ENCODE results near the gene ARHGAP32. TPM values are rescaled to one million over a fixed set of nuclear protein-coding genes. Genes with fewer than 3 reads are reported as not detected.

The ARHGAP32 gene
- total RNA-seq, 3 donors from 2014 or later: 19.8 to 56.6 (median 37.4) TPM

DNA sequence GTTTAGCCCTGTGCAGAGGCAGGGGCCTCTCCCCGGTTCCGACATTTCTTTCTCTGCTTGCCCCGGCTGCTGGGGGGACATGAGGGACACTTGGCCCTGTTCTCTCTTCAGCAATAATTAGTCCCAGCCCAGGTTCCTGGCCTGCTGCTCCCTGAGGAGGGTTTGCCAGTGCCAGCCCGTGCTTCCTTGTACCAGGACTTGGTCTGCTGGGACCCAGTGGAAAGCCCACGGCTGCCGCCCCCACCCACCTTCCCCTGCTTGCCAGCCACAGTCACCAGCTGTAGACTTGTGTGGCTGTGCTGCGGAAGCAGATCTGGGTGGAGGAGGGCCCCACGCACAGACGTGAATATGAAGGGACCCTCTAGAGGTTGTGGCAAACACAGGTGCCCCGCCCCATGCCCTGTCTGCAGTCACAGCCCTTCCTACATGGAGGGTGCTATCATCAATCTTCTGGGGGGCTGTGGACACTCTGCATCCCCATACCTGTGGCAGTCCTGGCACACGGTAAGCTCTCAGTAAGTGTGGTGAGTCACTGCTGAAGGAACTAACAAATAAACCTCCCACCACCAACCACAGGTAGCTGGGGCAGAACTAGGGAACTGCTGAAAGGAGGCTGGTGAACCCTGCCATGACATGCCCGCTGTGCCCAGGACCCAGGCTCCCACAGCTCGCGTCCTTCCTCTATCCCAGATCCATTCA, 250.4 kb downstream of the ARHGAP32 start:
- Histone ChIP-seq H3K27ac (peak overlapping the region; percentile 76 to 80), H3K36me3 (no peaks in the 10 kb centered on the region), H3K9me3 (no peaks in the 10 kb centered on the region), H3K27me3 (peaks cover 0 to 28% of the 10 kb centered on the region in 2 donors), H3K4me3 (no peak overlapping the region), H3K4me1 (no peaks in the 10 kb centered on the region)
- intact Hi-C loops (cut with DNase I; ENCODE audit: low total_unique reads): loop anchor here (5.0 kb wide), 1 partner anchor 1154 kb away; no protein-coding TSS in a partner anchor
- TF ChIP-seq, protein P1, sequence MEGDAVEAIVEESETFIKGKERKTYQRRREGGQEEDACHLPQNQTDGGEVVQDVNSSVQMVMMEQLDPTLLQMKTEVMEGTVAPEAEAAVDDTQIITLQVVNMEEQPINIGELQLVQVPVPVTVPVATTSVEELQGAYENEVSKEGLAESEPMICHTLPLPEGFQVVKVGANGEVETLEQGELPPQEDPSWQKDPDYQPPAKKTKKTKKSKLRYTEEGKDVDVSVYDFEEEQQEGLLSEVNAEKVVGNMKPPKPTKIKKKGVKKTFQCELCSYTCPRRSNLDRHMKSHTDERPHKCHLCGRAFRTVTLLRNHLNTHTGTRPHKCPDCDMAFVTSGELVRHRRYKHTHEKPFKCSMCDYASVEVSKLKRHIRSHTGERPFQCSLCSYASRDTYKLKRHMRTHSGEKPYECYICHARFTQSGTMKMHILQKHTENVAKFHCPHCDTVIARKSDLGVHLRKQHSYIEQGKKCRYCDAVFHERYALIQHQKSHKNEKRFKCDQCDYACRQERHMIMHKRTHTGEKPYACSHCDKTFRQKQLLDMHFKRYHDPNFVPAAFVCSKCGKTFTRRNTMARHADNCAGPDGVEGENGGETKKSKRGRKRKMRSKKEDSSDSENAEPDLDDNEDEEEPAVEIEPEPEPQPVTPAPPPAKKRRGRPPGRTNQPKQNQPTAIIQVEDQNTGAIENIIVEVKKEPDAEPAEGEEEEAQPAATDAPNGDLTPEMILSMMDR (IDR thresholded peaks at IDR 0.05): no peak
- TF ChIP-seq POLR2AphosphoS5 (IDR thresholded peaks at IDR 0.05): no peak
- TF ChIP-seq POLR2A (IDR thresholded peaks at IDR 0.05): no peak
- no peak for DNase-seq (ENCODE audit: low spot score in 2 of 2)

DNA sequence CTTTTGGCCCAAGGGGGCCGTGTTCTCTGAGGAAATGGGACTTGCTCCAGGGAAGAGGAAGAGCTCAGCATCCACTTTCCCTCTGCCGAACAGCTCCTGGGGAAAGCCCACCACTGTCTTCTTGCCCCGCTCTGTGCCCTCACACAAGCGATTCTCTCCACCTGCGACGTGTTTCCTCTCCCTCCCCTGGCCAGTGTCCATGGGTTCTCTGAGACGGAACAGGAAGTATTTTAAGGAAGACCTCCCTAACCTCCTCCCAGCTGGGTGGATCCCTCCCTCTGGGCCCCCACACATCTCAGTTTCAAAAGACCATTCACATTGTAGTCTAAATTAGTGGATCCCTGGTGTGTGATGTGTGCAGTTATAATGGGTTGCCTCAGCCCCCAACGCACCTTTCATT, 251.0 kb downstream of the ARHGAP32 start:
- Histone ChIP-seq H3K4me3 (peak overlapping the region in 1 of 3 donors; percentile 46), H3K27me3 (peaks cover 0 to 28% of the 10 kb centered on the region in 2 donors), H3K4me1 (no peaks in the 10 kb centered on the region), H3K9me3 (no peaks in the 10 kb centered on the region), H3K27ac (peak overlapping the region; percentile 76 to 80), H3K36me3 (no peaks in the 10 kb centered on the region)
- TF ChIP-seq, protein P1 (IDR thresholded peaks at IDR 0.05): no peak
- TF ChIP-seq POLR2A (IDR thresholded peaks at IDR 0.05): no peak
- no peak for TF ChIP-seq POLR2AphosphoS5 (IDR thresholded peaks at IDR 0.05)
- DNase-seq (ENCODE audit: low spot score in 2 of 2): no peak
- intact Hi-C loops (cut with DNase I; ENCODE audit: low total_unique reads): loop anchor here (5.0 kb wide), 1 partner anchor 1154 kb away; no protein-coding TSS in a partner anchor

- Histone ChIP-seq H3K4me3 (peak overlapping the region in 1 of 3 donors; percentile 46), H3K36me3 (no peaks in the 10 kb centered on the region), H3K27me3 (peaks cover 0 to 27% of the 10 kb centered on the region in 2 donors), H3K4me1 (no peaks in the 10 kb centered on the region), H3K27ac (peak overlapping the region; percentile 76 to 80), H3K9me3 (no peaks in the 10 kb centered on the region)
- TF ChIP-seq POLR2AphosphoS5 (IDR thresholded peaks at IDR 0.05) (no peak), POLR2A (IDR thresholded peaks at IDR 0.05) (no peak)
- TF ChIP-seq, protein P1 (IDR thresholded peaks at IDR 0.05): no peak
- peak in 1 of 2 donors; percentile 71 for DNase-seq (ENCODE audit: low spot score in 2 of 2)
- intact Hi-C loops (cut with DNase I; ENCODE audit: low total_unique reads): loop anchor here (5.0 kb wide), 1 partner anchor 1153 kb away; no protein-coding TSS in a partner anchor
Measured at GRCh38 chr11:128940603-128941002, 251.5 kb downstream of the ARHGAP32 start.

- intact Hi-C loops (cut with DNase I; ENCODE audit: low total_unique reads): loop anchor here (5.0 kb wide), 1 partner anchor 1153 kb away; no protein-coding TSS in a partner anchor
Measured at GRCh38 chr11:128940156-128940555, 252.0 kb downstream of the ARHGAP32 start.

More at GRCh38 chr11:128940156-128940555, 252.0 kb downstream of the ARHGAP32 start:
- TF ChIP-seq POLR2A (IDR thresholded peaks at IDR 0.05): no peak
- TF ChIP-seq POLR2AphosphoS5 (IDR thresholded peaks at IDR 0.05): no peak
- TF ChIP-seq, protein P1 (IDR thresholded peaks at IDR 0.05): no peak
- Histone ChIP-seq H3K9me3 (no peaks in the 10 kb centered on the region), H3K27ac (peak overlapping the region; percentile 76 to 80), H3K27me3 (peaks cover 0 to 22% of the 10 kb centered on the region in 2 donors), H3K4me1 (no peaks in the 10 kb centered on the region), H3K4me3 (peak overlapping the region in 1 of 3 donors; percentile 46), H3K36me3 (no peaks in the 10 kb centered on the region)
- peak in 1 of 2 donors; percentile 57 for DNase-seq (ENCODE audit: low spot score in 2 of 2)

Measured in breast epithelium (tissue), 4 donors.